ENCODE results near the gene WDR59.

DNA sequence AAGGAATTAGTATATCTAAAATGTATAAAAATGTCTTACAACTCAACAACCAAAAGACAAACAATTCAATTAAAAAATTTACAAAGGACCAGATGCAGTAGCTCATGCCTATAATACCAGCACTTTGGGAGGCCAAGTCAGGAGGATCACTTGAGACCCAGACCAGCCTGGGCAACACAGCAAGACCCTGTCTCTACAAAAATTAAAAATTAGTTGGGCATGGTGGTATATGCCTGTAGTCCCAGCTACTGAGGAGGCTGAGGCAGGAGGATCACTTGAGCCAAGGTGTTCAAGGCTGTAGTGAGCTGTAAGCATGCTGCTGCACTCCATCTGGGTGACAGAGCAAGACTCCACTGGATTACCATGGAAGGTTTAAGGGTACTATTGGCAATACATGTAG, 47.7 kb upstream of the WDR59 start:
- TF ChIP-seq POLR2A (IDR thresholded peaks at IDR 0.05; ENCODE audit: low read length) (no peak), GATA1 (IDR thresholded peaks at IDR 0.05; ENCODE audit: low read depth, low read length) (no peak)
